HepG2 (cell line): ENCODE results near the gene FOXS1. TPM values are rescaled to one million over a fixed set of nuclear protein-coding genes. Genes with fewer than 3 reads are reported as not detected.
"Not testable (repeated sequence)": the region's sequence is repeated elsewhere in the genome, so short reads cannot be mapped to it uniquely, and the experiment has no call there.

Experiments
- ATAC-seq: fragments of 200-7000 bp; cut with Tn5 transposase; 3 replicates; pipeline ENCODE4 v1.9.1; 2020; ENCODE audit warnings: mild to moderate bottlenecking, moderate library complexity
- BruUV-seq: library from RNA; stranded (reverse); fragments of 400-500 nt; replicated peaks from 2 replicates; lab custom pipeline; 2021; lab: Mats Ljungman, UMichigan
- CTCF ChIA-PET: fragments of 300-600 bp; formaldehyde crosslinking; extraction: SDS; loops from one replicate; lab custom pipeline; 2021; ENCODE audit warnings: low total read pairs, inconsistent platforms, low intra/inter-chr PET ratio; lab: Yijun Ruan, JAX
- POLR2A ChIA-PET: fragments of 350-600 bp; sonication (Branson Sonifier 250); formaldehyde crosslinking; loops from one replicate; lab custom pipeline; 2020; ENCODE audit warnings: antibody characterized with exemption, inconsistent platforms; lab: Yijun Ruan, JAX
- DNase-seq: peaks from one replicate; pipeline ENCODE4 v3.0.0-alpha.2; 2015; ENCODE audit warnings: low spot score
- FAIRE-seq: peaks from 3 replicates; lab custom pipeline; 2011; peaks lifted over from hg19 to GRCh38; lab: Jason Lieb, UNC
- H2AFZ ChIP-seq: one replicate; pipeline ENCODE4 v1.6.1; 2011; ENCODE audit warnings: low read length, inconsistent platforms
- H3K27ac ChIP-seq: fragments of 300-600 bp; 3 replicates; pipeline ENCODE4 v1.8.0; 2011; ENCODE audit warnings: mixed run types, mild to moderate bottlenecking, mixed read lengths, low read length, inconsistent platforms; ENCODE audit not compliant: insufficient read depth; ENCODE audit errors: extremely low read length
- H3K27me3 ChIP-seq, 2 experiments: fragments of 200-600 bp in 1 of 2; 2 replicates in 1 of 2; 3 replicates in 1 of 2; pipeline versions ENCODE4 v1.6.0 to v1.8.0; 2011; ENCODE audit warnings: low read length in 2 of 2, mild to moderate bottlenecking in 2 of 2, moderate library complexity in 2 of 2, inconsistent platforms in 1 of 2; ENCODE audit not compliant: insufficient read depth in 2 of 2, control insufficient read depth in 1 of 2
- H3K36me3 ChIP-seq, 2 experiments: fragments of 200-600 bp in 1 of 2; replicated peaks in 1 of 2; 2 replicates in 1 of 2; 3 replicates in 1 of 2; pipeline versions ENCODE4 v1.5.1 to v1.8.0; 2011; ENCODE audit warnings: low read length in 2 of 2, inconsistent platforms in 1 of 2; ENCODE audit not compliant: insufficient read depth in 2 of 2, control insufficient read depth in 1 of 2
- H3K4me1 ChIP-seq: 2 replicates; pipeline ENCODE4 v1.5.1; 2012; ENCODE audit warnings: low read length, inconsistent platforms; ENCODE audit not compliant: insufficient read depth
- H3K4me2 ChIP-seq: 2 replicates; pipeline ENCODE4 v1.6.0; 2011; ENCODE audit warnings: low read depth, low read length, inconsistent platforms
- H3K4me3 ChIP-seq, 3 experiments: fragments of 200-600 bp in 1 of 3; sonication (generic), shearing (Covaris generic) in 1 of 3; replicated peaks in 1 of 3; 2 replicates each; pipeline ENCODE4 v1.5.1; 2011 to 2016; ENCODE audit warnings: low read length in 3 of 3, inconsistent platforms in 2 of 3, low read depth in 2 of 3, mild to moderate bottlenecking in 2 of 3, control low read depth in 1 of 3, mixed read lengths in 1 of 3; ENCODE audit not compliant: insufficient read depth in 1 of 3
- H3K79me2 ChIP-seq: one replicate; pipeline ENCODE4 v1.6.1; 2011; ENCODE audit warnings: low read length, inconsistent platforms; ENCODE audit not compliant: insufficient read depth
- H3K9ac ChIP-seq: 2 replicates; pipeline ENCODE4 v1.6.0; 2011; ENCODE audit warnings: mild to moderate bottlenecking, low read depth, low read length, inconsistent platforms; ENCODE audit not compliant: insufficient read depth
- H3K9me3 ChIP-seq: 2 replicates; pipeline ENCODE4 v1.5.1; 2012; ENCODE audit warnings: mild to moderate bottlenecking, low read length
- H4K20me1 ChIP-seq: 2 replicates; pipeline ENCODE4 v1.6.0; 2011; ENCODE audit warnings: inconsistent platforms, mild to moderate bottlenecking, low read length, moderate library complexity; ENCODE audit not compliant: insufficient read depth
- ELF1 ChIP-seq: sonication (generic); formaldehyde crosslinking; IDR thresholded peaks from 2 replicates; pipeline ENCODE4 v1.4.0; 2020; ENCODE audit warnings: missing genetic modification reagents
- FOXO1 ChIP-seq: sonication (generic); formaldehyde crosslinking; IDR thresholded peaks from 2 replicates; pipeline ENCODE4 v1.4.0; 2020; ENCODE audit warnings: missing genetic modification reagents
- NFE2 ChIP-seq: sonication (generic); formaldehyde crosslinking; IDR thresholded peaks from 2 replicates; pipeline ENCODE4 v1.4.0; 2020; ENCODE audit warnings: missing genetic modification reagents
- NFKBIZ ChIP-seq: IDR thresholded peaks from 2 replicates; pipeline ENCODE4 v1.6.1; 2018; ENCODE audit warnings: missing genetic modification reagents, missing compliant biosample characterization
- PHF20 ChIP-seq: sonication (generic); formaldehyde crosslinking; IDR thresholded peaks from 2 replicates; pipeline ENCODE4 v1.5.0; 2020; ENCODE audit warnings: mild to moderate bottlenecking, missing genetic modification reagents
- RXRB ChIP-seq: IDR thresholded peaks from 2 replicates; pipeline ENCODE4 v1.6.1; 2016; ENCODE audit warnings: borderline replicate concordance, missing genetic modification reagents, missing compliant biosample characterization
- SYNCRIP ChIP-seq: fragments of 200-400 bp; formaldehyde crosslinking; IDR thresholded peaks from 2 replicates; pipeline ENCODE4 v1.6.1; 2018; ENCODE audit warnings: mild to moderate bottlenecking, low read depth, low read length; ENCODE audit not compliant: insufficient read depth
- ZNF253 ChIP-seq: sonication (generic); formaldehyde crosslinking; IDR thresholded peaks from 2 replicates; pipeline ENCODE4 v1.8.0; 2022; ENCODE audit warnings: mild to moderate bottlenecking, missing genetic modification reagents, borderline replicate concordance
- ZNF354B ChIP-seq: sonication (generic); formaldehyde crosslinking; IDR thresholded peaks from 2 replicates; pipeline ENCODE4 v1.8.0; 2022; ENCODE audit warnings: mild to moderate bottlenecking, missing genetic modification reagents
- ZNF496 ChIP-seq: sonication (generic); formaldehyde crosslinking; IDR thresholded peaks from 2 replicates; pipeline ENCODE4 v1.8.1; 2023; ENCODE audit warnings: mild to moderate bottlenecking, moderate library complexity, missing genetic modification reagents; ENCODE audit not compliant: insufficient replicate concordance
- ZNF703 ChIP-seq: sonication (generic); formaldehyde crosslinking; IDR thresholded peaks from 2 replicates; pipeline ENCODE4 v1.5.1; 2020; ENCODE audit warnings: missing genetic modification reagents, mild to moderate bottlenecking, moderate library complexity, borderline replicate concordance
- ZNF83 ChIP-seq: sonication (generic); formaldehyde crosslinking; IDR thresholded peaks from 2 replicates; pipeline ENCODE4 v1.4.0; 2020; ENCODE audit warnings: missing genetic modification reagents, mild to moderate bottlenecking, borderline replicate concordance
- WGBS: methylation state at CpG from one replicate; pipeline ENCODE4 v1.1.6; 2017; ENCODE audit warnings: low lambda C conversion rate; 5-methylcytosine and 5-hydroxymethylcytosine counted together
- in situ Hi-C: cut with HindIII; loops from 2 replicates; pipeline ENCODE4 v1.10.0; 2017; ENCODE audit warnings: low pct_unique_long_range_greater_than_20kb; ENCODE audit not compliant: extremely low pct_ligation_motif_present
- intact Hi-C: fragments of 100-400 bp; cut with micrococcal nuclease; formaldehyde crosslinking; loops from one replicate; pipeline ENCODE4 v1.10.0; 2022; ENCODE audit not compliant: unreplicated experiment
- polyA plus RNA-seq, 8 experiments: library from polyadenylated mRNA; depleted of rRNA in 3 of 8; stranded (reverse) in 7 of 8; unstranded in 1 of 8; fragments of >200 nt; fragmentation: Illumina TruSeq in 4 of 8; extraction: Trizol in 4 of 8; gene quantifications; 2 replicates each; pipeline versions ENCODE4 v1.2.1 to v1.2.3, GENCODE V29; 2011 to 2016; ENCODE audit warnings: low read depth in 4 of 8, missing spikeins in 1 of 8, mixed read lengths in 1 of 8; ENCODE audit not compliant: insufficient read depth in 1 of 8
- total RNA-seq, 5 experiments: library from RNA; depleted of rRNA; stranded (reverse); fragments of >200 nt; fragmentation: Illumina TruSeq; extraction: Trizol; gene quantifications; 2 replicates each; pipeline ENCODE4 v1.2.3, GENCODE V29; 2016; ENCODE audit warnings: low read depth in 1 of 5
- TF ChIP-seq, protein P1 (sequence below): sonication (generic); formaldehyde crosslinking; IDR thresholded peaks from 2 replicates; pipeline ENCODE4 v1.4.0; 2020; ENCODE audit warnings: missing genetic modification reagents, borderline replicate concordance
- TF ChIP-seq, protein P2 (sequence below): sonication (generic); formaldehyde crosslinking; IDR thresholded peaks from 2 replicates; pipeline ENCODE4 v1.5.0; 2020; ENCODE audit warnings: mild to moderate bottlenecking, missing genetic modification reagents

Gene FOXS1
- total and polyA plus RNA-seq, 2 of the 13 experiments (the other 11 are each of a cell fraction or from before 2014, with no cell fraction given): not detected

DNA sequence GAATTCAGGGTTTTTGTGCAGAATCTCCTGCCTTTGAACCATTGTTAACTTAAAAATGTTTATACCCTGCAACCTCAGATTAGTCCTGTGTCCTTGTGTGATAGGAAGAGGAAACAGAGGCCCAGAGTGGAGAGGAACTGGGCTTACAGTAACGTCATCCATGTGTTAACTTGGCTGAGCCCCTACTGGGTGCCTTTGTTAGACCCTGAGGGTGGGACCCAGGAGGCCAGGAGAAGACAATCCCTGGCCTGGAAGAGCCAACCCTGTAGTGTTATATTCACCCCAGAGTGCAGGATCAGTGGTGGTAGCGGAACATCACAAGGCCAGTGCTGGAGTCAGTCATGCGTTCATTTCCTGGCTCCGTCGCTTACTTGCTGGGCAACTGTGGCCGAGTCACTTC lies 15.7 kb downstream of the FOXS1 start:
- DNase-seq (no peak), FAIRE-seq (no peak), ATAC-seq (no peak)
- H3K4me2 ChIP-seq: no peak overlapping the region
- BruUV-seq: no TSS peak
- H2AFZ ChIP-seq: no peak overlapping the region
- H3K9me3 ChIP-seq: no peaks in the 10 kb centered on the region
- H4K20me1 ChIP-seq: no peaks in the 10 kb centered on the region
- H3K4me1 ChIP-seq: peaks cover 14% of the 10 kb centered on the region; the same call in 1 of the 2 replicates
- no peaks in the 10 kb centered on the region for H3K79me2 ChIP-seq
- ChIA-PET POLR2A (no interaction called here), CTCF (no interaction called here)
- no peak overlapping the region for H3K27ac ChIP-seq
- WGBS: 55% methylated on average over 6 of the region's 6 CpGs
- TF ChIP-seq ZNF703 (CRISPR knock-in tag) (no peak), FOXO1 (CRISPR knock-in tag) (no peak), ZNF253 (CRISPR knock-in tag) (no peak), ZNF496 (CRISPR knock-in tag) (no peak), PHF20 (no peak), ZNF354B (CRISPR knock-in tag) (no peak), NFKBIZ (no peak), SYNCRIP (no peak), ELF1 (CRISPR knock-in tag) (no peak), ZNF83 (CRISPR knock-in tag) (no peak), RXRB (CRISPR knock-in tag) (no peak), NFE2 (CRISPR knock-in tag) (no peak)
- TF ChIP-seq, protein P1, sequence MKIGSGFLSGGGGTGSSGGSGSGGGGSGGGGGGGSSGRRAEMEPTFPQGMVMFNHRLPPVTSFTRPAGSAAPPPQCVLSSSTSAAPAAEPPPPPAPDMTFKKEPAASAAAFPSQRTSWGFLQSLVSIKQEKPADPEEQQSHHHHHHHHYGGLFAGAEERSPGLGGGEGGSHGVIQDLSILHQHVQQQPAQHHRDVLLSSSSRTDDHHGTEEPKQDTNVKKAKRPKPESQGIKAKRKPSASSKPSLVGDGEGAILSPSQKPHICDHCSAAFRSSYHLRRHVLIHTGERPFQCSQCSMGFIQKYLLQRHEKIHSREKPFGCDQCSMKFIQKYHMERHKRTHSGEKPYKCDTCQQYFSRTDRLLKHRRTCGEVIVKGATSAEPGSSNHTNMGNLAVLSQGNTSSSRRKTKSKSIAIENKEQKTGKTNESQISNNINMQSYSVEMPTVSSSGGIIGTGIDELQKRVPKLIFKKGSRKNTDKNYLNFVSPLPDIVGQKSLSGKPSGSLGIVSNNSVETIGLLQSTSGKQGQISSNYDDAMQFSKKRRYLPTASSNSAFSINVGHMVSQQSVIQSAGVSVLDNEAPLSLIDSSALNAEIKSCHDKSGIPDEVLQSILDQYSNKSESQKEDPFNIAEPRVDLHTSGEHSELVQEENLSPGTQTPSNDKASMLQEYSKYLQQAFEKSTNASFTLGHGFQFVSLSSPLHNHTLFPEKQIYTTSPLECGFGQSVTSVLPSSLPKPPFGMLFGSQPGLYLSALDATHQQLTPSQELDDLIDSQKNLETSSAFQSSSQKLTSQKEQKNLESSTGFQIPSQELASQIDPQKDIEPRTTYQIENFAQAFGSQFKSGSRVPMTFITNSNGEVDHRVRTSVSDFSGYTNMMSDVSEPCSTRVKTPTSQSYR: no peak
- TF ChIP-seq, protein P2, sequence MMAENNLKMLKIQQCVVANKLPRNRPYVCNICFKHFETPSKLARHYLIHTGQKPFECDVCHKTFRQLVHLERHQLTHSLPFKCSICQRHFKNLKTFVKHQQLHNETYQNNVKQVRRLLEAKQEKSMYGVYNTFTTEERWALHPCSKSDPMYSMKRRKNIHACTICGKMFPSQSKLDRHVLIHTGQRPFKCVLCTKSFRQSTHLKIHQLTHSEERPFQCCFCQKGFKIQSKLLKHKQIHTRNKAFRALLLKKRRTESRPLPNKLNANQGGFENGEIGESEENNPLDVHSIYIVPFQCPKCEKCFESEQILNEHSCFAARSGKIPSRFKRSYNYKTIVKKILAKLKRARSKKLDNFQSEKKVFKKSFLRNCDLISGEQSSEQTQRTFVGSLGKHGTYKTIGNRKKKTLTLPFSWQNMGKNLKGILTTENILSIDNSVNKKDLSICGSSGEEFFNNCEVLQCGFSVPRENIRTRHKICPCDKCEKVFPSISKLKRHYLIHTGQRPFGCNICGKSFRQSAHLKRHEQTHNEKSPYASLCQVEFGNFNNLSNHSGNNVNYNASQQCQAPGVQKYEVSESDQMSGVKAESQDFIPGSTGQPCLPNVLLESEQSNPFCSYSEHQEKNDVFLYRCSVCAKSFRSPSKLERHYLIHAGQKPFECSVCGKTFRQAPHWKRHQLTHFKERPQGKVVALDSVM: no peak
- intact Hi-C loops (loop anchor here (10.0 kb wide), 1 partner anchor 125 kb away; the partner anchor contains the start of gene PDRG1), in situ Hi-C loops (loop anchor here (10.0 kb wide), 1 partner anchor 265 kb away; no protein-coding TSS in a partner anchor)
- H3K27me3 ChIP-seq: peaks cover 12 to 32% of the 10 kb centered on the region in 2 experiments
- no peaks in the 10 kb centered on the region for H3K36me3 ChIP-seq
- no peak overlapping the region for H3K4me3 ChIP-seq
- H3K9ac ChIP-seq: no peak overlapping the region

DNA sequence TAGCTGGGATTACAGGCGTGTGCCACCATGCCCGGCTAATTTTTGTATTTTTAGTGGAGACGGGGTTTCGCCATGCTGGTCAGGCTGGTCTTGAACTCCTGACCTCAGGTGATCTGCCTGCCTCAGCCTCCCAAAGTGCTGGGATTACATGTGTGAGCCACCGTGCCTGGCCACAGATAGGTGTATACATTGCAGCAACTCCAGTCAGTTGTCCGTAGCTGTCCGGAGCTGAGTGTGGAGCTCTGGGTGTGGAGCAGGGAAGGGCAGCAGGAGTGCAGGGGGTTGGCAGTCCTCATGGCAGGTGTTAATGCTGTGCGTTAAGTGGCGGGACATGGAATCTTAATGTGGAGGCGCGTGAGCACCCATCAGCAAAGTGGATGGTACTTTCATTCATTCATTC lies 17.4 kb downstream of the FOXS1 start:
- ATAC-seq, H3K36me3 ChIP-seq, H2AFZ ChIP-seq, H3K9me3 ChIP-seq, POLR2A ChIA-PET, BruUV-seq, H3K4me2 ChIP-seq, CTCF ChIA-PET, H3K4me3 ChIP-seq, H3K79me2 ChIP-seq, DNase-seq, H3K4me1 ChIP-seq, FAIRE-seq, H3K27ac ChIP-seq, H4K20me1 ChIP-seq, H3K9ac ChIP-seq: not testable (repeated sequence)
- H3K27me3 ChIP-seq: peaks cover 12 to 49% of the 10 kb centered on the region in 2 experiments
- in situ Hi-C loops: loop anchor here (10.0 kb wide), 1 partner anchor 267 kb away; no protein-coding TSS in a partner anchor
- WGBS: 57% methylated on average over 11 of the region's 11 CpGs
- intact Hi-C loops: loop anchor here (10.0 kb wide), 1 partner anchor 127 kb away; the partner anchor contains the start of gene PDRG1
